Measurements from ENCODE around the gene CDO1.
"Not testable (repeated sequence)": the region's sequence is repeated elsewhere in the genome, so short reads cannot be mapped to it uniquely, and the experiment has no call there.

GRCh38 chr5:115808066-115808465, 8.4 kb downstream of the CDO1 start:
- not testable (repeated sequence) for TF ChIP-seq CTCF (optimal IDR thresholded peaks at IDR 0.05 in 1 of 3, IDR thresholded peaks at IDR 0.05 in 1 of 3, conservative IDR thresholded peaks at IDR 0.05 in 1 of 3; ENCODE audit: extremely low read depth in 1 of 3, insufficient read depth in 2 of 3, low read length in 3 of 3); EZH2 (IDR thresholded peaks at IDR 0.05; ENCODE audit: low read length)
